HUDEP-2 (cell line): ENCODE data around the gene SH3BP1.
"Not testable (repeated sequence)": the region's sequence is repeated elsewhere in the genome, so short reads cannot be mapped to it uniquely, and the experiment has no call there.

Experiments used
- DNase-seq, 76 experiments: peaks; one replicate each; lab custom pipeline; 2025; ENCODE audit not compliant: unreplicated experiment in 76 of 76; lab: John Stamatoyannopoulos, UW

The SH3BP1 gene

GRCh38 chr22:37675930-37676735, 36.7 kb downstream of the SH3BP1 start:
- peak in 19 of 76 experiments; percentile 7 to 39 (median 23) for DNase-seq

GRCh38 chr22:37676736-37677492, 37.4 kb downstream of the SH3BP1 start:
- peak in 73 of 76 experiments; percentile 11 to 94 (median 75) for DNase-seq

GRCh38 chr22:37677493-37677974, 38.1 kb downstream of the SH3BP1 start:
- no peak for DNase-seq

- DNase-seq: no peak
Measured at GRCh38 chr22:37678372-37678771, 38.9 kb downstream of the SH3BP1 start.

- no peak for DNase-seq
Measured at GRCh38 chr22:37679670-37680069, 40.2 kb downstream of the SH3BP1 start.

GRCh38 chr22:37680191-37680851, 40.9 kb downstream of the SH3BP1 start:
- DNase-seq: no peak

- no peak for DNase-seq
Measured at GRCh38 chr22:37681001-37681424, 41.5 kb downstream of the SH3BP1 start.

- peak in 64 of 76 experiments; percentile 7 to 78 (median 50) for DNase-seq
Measured at GRCh38 chr22:37681556-37682049, 42.1 kb downstream of the SH3BP1 start.

GRCh38 chr22:37684803-37685615, 45.5 kb downstream of the SH3BP1 start:
- DNase-seq: no peak

- DNase-seq: peak in 71 of 76 experiments; percentile 12 to 82 (median 65)
Measured at GRCh38 chr22:37686002-37686982, 46.8 kb downstream of the SH3BP1 start, which contains the start of gene NOL12. Gene NOL12, plus strand, starts transcription at chr22:37686343. Its CDS starts 50 bp downstream, at chr22:37686393.

- no peak for DNase-seq
Measured at GRCh38 chr22:37690407-37690806, 50.9 kb downstream of the SH3BP1 start.

GRCh38 chr22:37690901-37691504, 51.5 kb downstream of the SH3BP1 start:
- DNase-seq: no peak

GRCh38 chr22:37692627-37693285, 53.3 kb downstream of the SH3BP1 start:
- no peak for DNase-seq

GRCh38 chr22:37694131-37694530, 54.7 kb downstream of the SH3BP1 start:
- not testable (repeated sequence) for DNase-seq

- not testable (repeated sequence) for DNase-seq
Measured at GRCh38 chr22:37696260-37696656, 56.8 kb downstream of the SH3BP1 start.

- peak in 73 of 76 experiments; percentile 23 to 95 (median 81) for DNase-seq
Measured at GRCh38 chr22:37696657-37697537, 57.4 kb downstream of the SH3BP1 start, which contains the start of gene TRIOBP. Gene TRIOBP, plus strand, starts transcription at chr22:37697048. Its CDS starts 4,318 bp downstream, at chr22:37701366.

- DNase-seq: no peak
Measured at GRCh38 chr22:37697538-37697835, 58.0 kb downstream of the SH3BP1 start.
